HG03045 (cell line): ENCODE data around the gene PTCHD4.
"Not testable (repeated sequence)": the region's sequence is repeated elsewhere in the genome, so short reads cannot be mapped to it uniquely, and the experiment has no call there.

ENCODE experiments used
- ATAC-seq: cut with Tn5 transposase; IDR thresholded peaks from one replicate; pipeline ENCODE4 v1.9.1; 2021; ENCODE audit warnings: mild to moderate bottlenecking, moderate library complexity; ENCODE audit not compliant: unreplicated experiment

PTCHD4 gene

GRCh38 chr6:48111143-48111506 is at the start of gene PTCHD4:
TSS of gene PTCHD4 (minus strand) at chr6:48111197. CDS start at chr6:48068957, 42,240 bp downstream.
- ATAC-seq, result no peak

- no peak for ATAC-seq
Measured at GRCh38 chr6:48151142-48151541, 40.1 kb upstream of the PTCHD4 start.

GRCh38 chr6:48150701-48151100 is 39.7 kb upstream of the PTCHD4 start:
- no peak for ATAC-seq

GRCh38 chr6:48147051-48147450 is 36.1 kb upstream of the PTCHD4 start:
- no peak for ATAC-seq

GRCh38 chr6:48144021-48144420 is 33.0 kb upstream of the PTCHD4 start:
- ATAC-seq, result no peak

GRCh38 chr6:48141975-48142374 is 31.0 kb upstream of the PTCHD4 start:
- ATAC-seq, result no peak

GRCh38 chr6:48139818-48140614 is 29.0 kb upstream of the PTCHD4 start:
- ATAC-seq, result no peak

- ATAC-seq, result no peak
Measured at GRCh38 chr6:48136856-48137255, 25.9 kb upstream of the PTCHD4 start.

GRCh38 chr6:48135323-48136084 is 24.5 kb upstream of the PTCHD4 start:
- no peak for ATAC-seq

GRCh38 chr6:48134246-48134645 is 23.2 kb upstream of the PTCHD4 start:
- ATAC-seq, result no peak

- ATAC-seq, result no peak
Measured at GRCh38 chr6:48123601-48124000, 12.6 kb upstream of the PTCHD4 start.

- ATAC-seq, result not testable (repeated sequence)
Measured at GRCh38 chr6:48121983-48122749, 11.2 kb upstream of the PTCHD4 start.

- no peak for ATAC-seq
Measured at GRCh38 chr6:48116699-48117645, 6.0 kb upstream of the PTCHD4 start.

GRCh38 chr6:48113130-48113529 is 2.1 kb upstream of the PTCHD4 start:
- no peak for ATAC-seq

- ATAC-seq, result no peak
Measured at GRCh38 chr6:48111575-48111974, 578 bp upstream of the PTCHD4 start.

GRCh38 chr6:48110436-48111142 is 408 bp downstream of the PTCHD4 start:
- no peak for ATAC-seq

- ATAC-seq, result no peak
Measured at GRCh38 chr6:48109944-48110343, 1.1 kb downstream of the PTCHD4 start.

GRCh38 chr6:48102476-48103195 is 8.4 kb downstream of the PTCHD4 start:
- ATAC-seq, result not testable (repeated sequence)

GRCh38 chr6:48101290-48101689 is 9.7 kb downstream of the PTCHD4 start:
- ATAC-seq, result no peak
